Measurements from ENCODE around the gene PGM5. TPM values are rescaled to one million over a fixed set of nuclear protein-coding genes. Genes with fewer than 3 reads are reported as not detected.

Gene PGM5
- total and polyA plus RNA-seq, 2 of the 8 experiments (the other 6 are each of a cell fraction or from before 2014, with no cell fraction given) = not detected

GRCh38 chr9:68493541-68493940 lies 137.1 kb downstream of the PGM5 start (continued):
- TF ChIP-seq CHD7 (IDR thresholded peaks at IDR 0.05; ENCODE audit: insufficient replicate concordance, low read length) (no peak), EP300 (IDR thresholded peaks at IDR 0.05; ENCODE audit: borderline replicate concordance in 1 of 2, low read depth in 2 of 2, low read length in 2 of 2) (no peak), RFX5 (IDR thresholded peaks at IDR 0.05; ENCODE audit: borderline replicate concordance, low read depth, low read length) (no peak)
